ENCODE measurements around the gene POMGNT1.
"Not testable (repeated sequence)": the region's sequence is repeated elsewhere in the genome, so short reads cannot be mapped to it uniquely, and the experiment has no call there.

POMGNT1 gene

GRCh38 chr1:46197964-46198811 lies at the start of gene POMGNT1:
TSS of gene POMGNT1 (minus strand) at chr1:46198434. CDS start at chr1:46197821, 613 bp downstream.
- Histone ChIP-seq H3K9me3 (ENCODE audit: insufficient read depth, low read length) (no peaks in the 10 kb centered on the region), H3K36me3 (ENCODE audit: low read length) (no peaks in the 10 kb centered on the region), H3K9me2 (replicated peaks; ENCODE audit: insufficient read depth, low read length) (no peaks in the 10 kb centered on the region), H4K20me1 (ENCODE audit: low read depth, low read length) (no peaks in the 10 kb centered on the region), H3K79me2 (ENCODE audit: insufficient read depth, low read length) (no peaks in the 10 kb centered on the region), H3K27ac (ENCODE audit: low read depth, low read length) (peak within 1 kb of the TSS; percentile 52), H3K27me3 (ENCODE audit: low read length) (no peaks in the 10 kb centered on the region), H2AFZ (ENCODE audit: low read depth, low read length, severe bottlenecking) (peak within 1 kb of the TSS; percentile 99), H3F3A (ENCODE audit: insufficient read depth) (peaks cover 9% of the 10 kb centered on the region; the same call in 1 of the 2 replicates), H3K4me3 (ENCODE audit: insufficient read depth, low read length, poor library complexity, severe bottlenecking) (peak within 1 kb of the TSS; percentile 84), H3K4me2 (ENCODE audit: low read depth, low read length, poor library complexity, severe bottlenecking) (peak within 1 kb of the TSS; percentile 97), H3K9ac (ENCODE audit: low read length) (peak within 1 kb of the TSS; percentile 82)
- TF ChIP-seq CTCF (IDR thresholded peaks at IDR 0.05; ENCODE audit: insufficient read depth, low read length, poor library complexity, severe bottlenecking) (peak; percentile 20), EZH2phosphoT487 (conservative IDR thresholded peaks at IDR 0.05; ENCODE audit: low read length) (no peak)

GRCh38 chr1:46247436-46248121 lies 49.3 kb upstream of the POMGNT1 start, which contains the start of gene RAD54L:
TSS of gene RAD54L (plus strand) at chr1:46247763. CDS start at chr1:46248406, 643 bp downstream.
- Histone ChIP-seq H2AFZ (ENCODE audit: low read depth, low read length, severe bottlenecking) (peak within 1 kb of the TSS; percentile 91), H3K9ac (ENCODE audit: low read length) (peak within 1 kb of the TSS; percentile 85), H3F3A (ENCODE audit: insufficient read depth) (peaks cover 6% of the 10 kb centered on the region; the same call in 1 of the 2 replicates), H3K9me2 (replicated peaks; ENCODE audit: insufficient read depth, low read length) (no peaks in the 10 kb centered on the region), H3K27me3 (ENCODE audit: low read length) (no peaks in the 10 kb centered on the region), H3K27ac (ENCODE audit: low read depth, low read length) (peak within 1 kb of the TSS; percentile 72), H3K79me2 (ENCODE audit: insufficient read depth, low read length) (peaks cover 19% of the 10 kb centered on the region), H3K4me2 (ENCODE audit: low read depth, low read length, poor library complexity, severe bottlenecking) (peak within 1 kb of the TSS; percentile 78), H3K4me3 (ENCODE audit: insufficient read depth, low read length, poor library complexity, severe bottlenecking) (peak within 1 kb of the TSS; percentile 95), H3K36me3 (ENCODE audit: low read length) (peaks cover 17% of the 10 kb centered on the region), H4K20me1 (ENCODE audit: low read depth, low read length) (no peaks in the 10 kb centered on the region), H3K9me3 (ENCODE audit: insufficient read depth, low read length) (no peaks in the 10 kb centered on the region)
- TF ChIP-seq EZH2phosphoT487 (conservative IDR thresholded peaks at IDR 0.05; ENCODE audit: low read length) (no peak), CTCF (IDR thresholded peaks at IDR 0.05; ENCODE audit: insufficient read depth, low read length, poor library complexity, severe bottlenecking) (no peak)

GRCh38 chr1:46246548-46247435 lies 48.6 kb upstream of the POMGNT1 start:
- peaks cover 13% of the 10 kb centered on the region for H3K36me3 ChIP-seq (ENCODE audit: low read length)
- H3K9ac ChIP-seq (ENCODE audit: low read length) = peak overlapping the region; percentile 75
- peak overlapping the region; percentile 95 for H3K4me3 ChIP-seq (ENCODE audit: insufficient read depth, low read length, poor library complexity, severe bottlenecking)
- TF ChIP-seq EZH2phosphoT487 (conservative IDR thresholded peaks at IDR 0.05; ENCODE audit: low read length) (no peak), CTCF (IDR thresholded peaks at IDR 0.05; ENCODE audit: insufficient read depth, low read length, poor library complexity, severe bottlenecking) (no peak)
- peak overlapping the region; percentile 91 for H2AFZ ChIP-seq (ENCODE audit: low read depth, low read length, severe bottlenecking)
- H3K27me3 ChIP-seq (ENCODE audit: low read length) = no peaks in the 10 kb centered on the region
- peak overlapping the region; percentile 59 for H3K27ac ChIP-seq (ENCODE audit: low read depth, low read length)
- no peaks in the 10 kb centered on the region for H3K9me2 ChIP-seq (replicated peaks; ENCODE audit: insufficient read depth, low read length)
- H3K79me2 ChIP-seq (ENCODE audit: insufficient read depth, low read length) = peaks cover 19% of the 10 kb centered on the region
- H3K4me2 ChIP-seq (ENCODE audit: low read depth, low read length, poor library complexity, severe bottlenecking) = peak overlapping the region; percentile 72
- no peaks in the 10 kb centered on the region for H3K9me3 ChIP-seq (ENCODE audit: insufficient read depth, low read length)
- H3F3A ChIP-seq (ENCODE audit: insufficient read depth) = peaks cover 6% of the 10 kb centered on the region; the same call in 1 of the 2 replicates
- H4K20me1 ChIP-seq (ENCODE audit: low read depth, low read length) = no peaks in the 10 kb centered on the region

- not testable (repeated sequence) for H3K27ac ChIP-seq (ENCODE audit: low read depth, low read length); H3K9me2 ChIP-seq (replicated peaks; ENCODE audit: insufficient read depth, low read length); H3K27me3 ChIP-seq (ENCODE audit: low read length); H2AFZ ChIP-seq (ENCODE audit: low read depth, low read length, severe bottlenecking); H3K9me3 ChIP-seq (ENCODE audit: insufficient read depth, low read length); H4K20me1 ChIP-seq (ENCODE audit: low read depth, low read length); H3K36me3 ChIP-seq (ENCODE audit: low read length); H3F3A ChIP-seq (ENCODE audit: insufficient read depth); H3K4me3 ChIP-seq (ENCODE audit: insufficient read depth, low read length, poor library complexity, severe bottlenecking)
- H3K4me2 ChIP-seq (ENCODE audit: low read depth, low read length, poor library complexity, severe bottlenecking) = peak overlapping the region; percentile 72
- H3K79me2 ChIP-seq (ENCODE audit: insufficient read depth, low read length) = peaks cover 19% of the 10 kb centered on the region
- peak overlapping the region; percentile 75 for H3K9ac ChIP-seq (ENCODE audit: low read length)
These were observed 47.9 kb upstream of the POMGNT1 start for GRCh38 chr1:46246136-46246535.
